A673 (cell line): Measurements from ENCODE around the gene GNG4.

Experiments used
- CTCF ChIP-seq: fragments of 300-800, 200-600 bp; sonication (generic); conservative IDR thresholded peaks from 2 replicates; pipeline ENCODE4 v1.5.1; 2017; ENCODE audit warnings: low read depth, mild to moderate bottlenecking, antibody characterized with exemption, low read length, moderate library complexity, mixed read lengths
- EZH2 ChIP-seq: fragments of 200-600 bp; sonication (generic); IDR thresholded peaks from 2 replicates; pipeline ENCODE4 v1.6.1; 2017; ENCODE audit warnings: borderline replicate concordance, low read depth, mild to moderate bottlenecking, mixed read lengths, antibody characterized with exemption, low read length; ENCODE audit not compliant: poor library complexity, severe bottlenecking

GRCh38 chr1:235567812-235568503 lies 81.6 kb downstream of the GNG4 start:
- TF ChIP-seq CTCF (no peak), EZH2 (no peak)
